ENCODE data around the gene XKR3. TPM values are rescaled to one million over a fixed set of nuclear protein-coding genes. Genes with fewer than 3 reads are reported as not detected.

The XKR3 gene
- total RNA-seq, 1 experiment from 2014 or later: not detected

DNA sequence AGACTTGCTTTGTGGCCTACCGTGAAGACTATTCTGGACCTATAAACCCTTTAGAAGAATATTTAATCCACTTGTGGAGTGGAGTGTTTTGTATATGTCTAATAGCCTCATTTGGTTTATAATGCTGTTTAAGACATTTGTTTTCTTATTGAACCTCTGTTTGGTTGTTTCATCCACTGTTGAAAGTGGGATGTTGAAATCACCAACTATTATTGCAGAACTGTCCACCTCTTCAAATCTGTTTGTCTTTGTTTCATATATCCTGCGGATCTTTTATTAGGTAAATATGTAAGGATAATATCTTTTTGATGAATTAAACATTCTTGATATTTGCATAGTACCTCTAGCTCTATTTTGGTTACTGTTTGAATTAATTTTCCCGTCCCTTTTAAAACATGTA, 49.1 kb downstream of the XKR3 start:
- H3K36me3 Mint-ChIP-seq (ENCODE audit: insufficient read depth in 1 of 3, low read depth in 3 of 3): no peaks in the 10 kb centered on the region
- H4K20me1 ChIP-seq (ENCODE audit: control insufficient read depth, insufficient read depth, insufficient read length): no peaks in the 10 kb centered on the region
- no peak overlapping the region for H4K8ac ChIP-seq (replicated peaks; ENCODE audit: insufficient read length, low read depth, low read length)
- no peak overlapping the region for H4K91ac ChIP-seq (ENCODE audit: insufficient read length, low read depth, low read length)
- H3K79me1 ChIP-seq (ENCODE audit: insufficient read depth, low read depth, low read length, poor library complexity, severe bottlenecking): no peaks in the 10 kb centered on the region
- no peak overlapping the region; a peak in 1 of 7 replicates for H3K27ac Mint-ChIP-seq
- H3K27me3 ChIP-seq (ENCODE audit: insufficient read depth, low read length): no peaks in the 10 kb centered on the region
- no peaks in the 10 kb centered on the region for H3K23me2 ChIP-seq (ENCODE audit: insufficient read length, low read depth, low read length, poor library complexity, severe bottlenecking)
- no peak overlapping the region for H2BK5ac ChIP-seq (ENCODE audit: insufficient read length, low read length)
- H3T11ph ChIP-seq (ENCODE audit: low read length): no peak overlapping the region
- TF ChIP-seq, protein P1, sequence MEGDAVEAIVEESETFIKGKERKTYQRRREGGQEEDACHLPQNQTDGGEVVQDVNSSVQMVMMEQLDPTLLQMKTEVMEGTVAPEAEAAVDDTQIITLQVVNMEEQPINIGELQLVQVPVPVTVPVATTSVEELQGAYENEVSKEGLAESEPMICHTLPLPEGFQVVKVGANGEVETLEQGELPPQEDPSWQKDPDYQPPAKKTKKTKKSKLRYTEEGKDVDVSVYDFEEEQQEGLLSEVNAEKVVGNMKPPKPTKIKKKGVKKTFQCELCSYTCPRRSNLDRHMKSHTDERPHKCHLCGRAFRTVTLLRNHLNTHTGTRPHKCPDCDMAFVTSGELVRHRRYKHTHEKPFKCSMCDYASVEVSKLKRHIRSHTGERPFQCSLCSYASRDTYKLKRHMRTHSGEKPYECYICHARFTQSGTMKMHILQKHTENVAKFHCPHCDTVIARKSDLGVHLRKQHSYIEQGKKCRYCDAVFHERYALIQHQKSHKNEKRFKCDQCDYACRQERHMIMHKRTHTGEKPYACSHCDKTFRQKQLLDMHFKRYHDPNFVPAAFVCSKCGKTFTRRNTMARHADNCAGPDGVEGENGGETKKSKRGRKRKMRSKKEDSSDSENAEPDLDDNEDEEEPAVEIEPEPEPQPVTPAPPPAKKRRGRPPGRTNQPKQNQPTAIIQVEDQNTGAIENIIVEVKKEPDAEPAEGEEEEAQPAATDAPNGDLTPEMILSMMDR (conservative IDR thresholded peaks at IDR 0.05): no peak
- H3K23ac ChIP-seq (ENCODE audit: insufficient read length, low read depth, low read length): no peak overlapping the region
- no CpG with 5 or more reads among the region's 3 CpGs for WGBS (ENCODE audit: extremely low coverage, insufficient read length, low lambda C conversion rate)
- peaks cover 83 to 85% of the 10 kb centered on the region in 2 experiments for H3K9me3 Mint-ChIP-seq
- H2BK120ac ChIP-seq (ENCODE audit: low read depth, low read length, poor library complexity, severe bottlenecking): no peak overlapping the region
- H3K9me3 ChIP-seq (ENCODE audit: control insufficient read depth, low read depth, low read length): no peaks in the 10 kb centered on the region
- peaks cover 0 to 7% of the 10 kb centered on the region in 2 experiments; a peak in 2 of 4 replicates for H3K4me1 Mint-ChIP-seq
- H3K4ac ChIP-seq (ENCODE audit: low read depth, low read length): no peak overlapping the region
- no peak overlapping the region for H4K5ac ChIP-seq (ENCODE audit: insufficient read length, low read depth, low read length)
- peaks cover 2% of the 10 kb centered on the region for H3K27me3 Mint-ChIP-seq (ENCODE audit: low read depth)
- H2BK20ac ChIP-seq (ENCODE audit: low read depth, low read length, poor library complexity, severe bottlenecking): no peak overlapping the region
- H2BK15ac ChIP-seq (ENCODE audit: low read depth, low read length): no peak overlapping the region
- no peak for DNase-seq
- no peak overlapping the region for H3K4me3 Mint-ChIP-seq
- H3K18ac ChIP-seq (ENCODE audit: insufficient read length, low read depth, low read length): no peak overlapping the region
- H2BK12ac ChIP-seq (ENCODE audit: insufficient read length, low read depth, low read length): no peak overlapping the region
- H3K4me2 ChIP-seq (ENCODE audit: insufficient read depth, insufficient read length, low read length): no peak overlapping the region
- no peak overlapping the region for H2AFZ ChIP-seq (ENCODE audit: low read length)
- no peaks in the 10 kb centered on the region for H3K79me2 ChIP-seq (ENCODE audit: insufficient read depth, low read length)
- no peak overlapping the region for H3K14ac ChIP-seq (ENCODE audit: insufficient read depth, low read length)
- no peak overlapping the region for H2AK5ac ChIP-seq (ENCODE audit: insufficient read length, low read length)
- H3K9ac ChIP-seq (ENCODE audit: extremely low read depth, insufficient read length, low read length): no peak overlapping the region
- H3K56ac ChIP-seq (ENCODE audit: insufficient read length, low read depth, low read length): no peak overlapping the region
- no peak overlapping the region for H3K27ac ChIP-seq (ENCODE audit: insufficient read length, low read depth, low read length)
- H3K4me1 ChIP-seq (ENCODE audit: insufficient read depth, low read length): no peaks in the 10 kb centered on the region

All from H9 (cell line).